Gastroesophageal sphincter (tissue), 4 donors: Measurements from ENCODE around the gene PSD4. TPM values are rescaled to one million over a fixed set of nuclear protein-coding genes. Genes with fewer than 3 reads are reported as not detected.

Source experiments
- ATAC-seq: fragments of 150-250 bp; one replicate; pipeline ENCODE4 v1.9.1; 2016; ENCODE audit warnings: mild to moderate bottlenecking, moderate library complexity
- H3K27ac ChIP-seq, 4 donors: fragments of 200-600 bp; sonication (generic) in 3 of 4; 1 replicate in 3 of 4; 2 replicates in 1 of 4; pipeline ENCODE4 v1.5.1; 2016 to 2019
- H3K27me3 ChIP-seq: fragments of 200-600 bp; sonication (generic); one replicate; pipeline ENCODE4 v1.5.1; 2019
- H3K36me3 ChIP-seq, 2 donors: fragments of 200-600 bp; sonication (generic); one replicate each; pipeline ENCODE4 v1.5.1; 2019; ENCODE audit warnings: control low read depth in 1 of 2
- H3K4me1 ChIP-seq, 3 donors: fragments of 200-600 bp; sonication (generic); 1 replicate in 2 of 3; 2 replicates in 1 of 3; pipeline ENCODE4 v1.5.1; 2016 to 2019; ENCODE audit warnings: control low read depth in 2 of 3
- H3K4me3 ChIP-seq, 2 donors: fragments of 200-600 bp; sonication (generic); one replicate each; pipeline ENCODE4 v1.5.1; 2019; ENCODE audit warnings: mild to moderate bottlenecking in 1 of 2, moderate library complexity in 1 of 2
- H3K9me3 ChIP-seq, 3 donors: fragments of 200-600 bp; sonication (generic); one replicate each; pipeline ENCODE4 v1.5.1; 2017 to 2019; ENCODE audit warnings: control low read depth in 2 of 3
- EP300 ChIP-seq: sonication (generic); formaldehyde crosslinking; IDR thresholded peaks from one replicate; pipeline ENCODE4 v1.6.1; 2017; ENCODE audit warnings: antibody characterized with exemption, mild to moderate bottlenecking
- POLR2A ChIP-seq, 2 donors: fragments of 450-650 bp; IDR thresholded peaks; one replicate each; pipeline ENCODE4 v1.6.1; 2017; ENCODE audit warnings: antibody characterized with exemption in 2 of 2, mild to moderate bottlenecking in 2 of 2, moderate library complexity in 1 of 2
- POLR2AphosphoS5 ChIP-seq: sonication (generic); formaldehyde crosslinking; IDR thresholded peaks from one replicate; pipeline ENCODE4 v1.6.1; 2017; ENCODE audit warnings: antibody characterized with exemption
- WGBS, 2 donors: methylation state at CpG; one replicate each; pipeline ENCODE4 v1.1.5; 2018; ENCODE audit warnings: low coverage in 1 of 2; 5-methylcytosine and 5-hydroxymethylcytosine counted together
- total RNA-seq, 4 donors: library from RNA; depleted of rRNA; stranded (reverse); fragments of >200 nt; gene quantifications; one replicate each; pipeline ENCODE4 v1.1.0, GENCODE V29; 2016
- TF ChIP-seq, protein P1 (sequence below), 4 experiments: fragments of 200-600 bp in 2 of 4; fragments of 450-650 bp in 2 of 4; sonication (generic) in 1 of 4; IDR thresholded peaks; one replicate each; pipeline ENCODE4 v1.5.1; 2017 to 2019; ENCODE audit warnings: antibody characterized with exemption in 4 of 4, mild to moderate bottlenecking in 2 of 4, moderate library complexity in 2 of 4

PSD4 gene
- total RNA-seq, 4 donors from 2014 or later: 3.0 to 4.4 (median 3.6) TPM

DNA sequence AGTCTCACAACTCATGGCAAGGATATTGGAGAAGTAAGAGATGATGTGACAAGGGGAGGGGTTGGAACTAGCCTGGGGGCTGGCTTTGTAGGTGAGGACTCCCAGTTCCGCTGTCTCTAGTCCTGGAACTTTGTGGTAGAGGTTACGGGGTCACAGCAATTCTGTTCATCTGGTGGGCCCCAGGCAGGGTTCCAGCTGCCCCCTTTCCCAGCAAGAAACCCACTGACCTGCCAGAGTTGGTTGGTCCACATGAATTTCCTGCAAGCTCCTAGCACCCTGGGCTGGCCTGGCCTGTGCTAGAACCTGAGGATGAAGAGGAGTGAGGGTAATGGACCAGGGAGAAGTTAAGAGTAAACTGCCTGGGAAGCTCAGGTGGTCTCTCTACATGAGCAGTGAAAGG is 41.3 kb downstream of the PSD4 start:
- no peak for ATAC-seq
- peaks cover 0 to 56% (median 28%) of the 10 kb centered on the region in 3 donors for H3K4me1 ChIP-seq

DNA sequence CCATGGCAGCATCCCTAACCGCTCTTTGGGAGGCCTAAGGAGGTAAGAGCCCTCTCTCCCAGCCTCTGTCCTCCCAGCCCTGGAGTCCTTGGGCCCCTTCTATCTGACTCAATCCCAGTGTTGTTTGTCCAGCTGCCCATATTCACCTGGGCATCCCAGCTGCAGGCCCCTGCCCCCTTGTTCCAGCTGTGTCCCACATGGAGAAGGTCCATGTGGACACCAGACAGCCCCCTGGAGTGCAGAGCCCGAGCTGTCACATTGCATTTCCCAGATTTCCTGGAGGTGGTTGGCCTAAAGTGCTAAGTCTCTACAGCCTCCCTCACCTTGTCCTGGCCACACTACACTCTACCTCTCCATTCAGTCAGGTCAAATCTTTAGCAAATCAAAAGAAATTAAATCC is 42.5 kb downstream of the PSD4 start:
- H3K36me3 ChIP-seq: no peaks in the 10 kb centered on the region
- no peak for ATAC-seq
- peak overlapping the region in 2 of 4 donors; percentile 68 to 74 for H3K27ac ChIP-seq
- TF ChIP-seq EP300 (no peak), POLR2A (IDR thresholded peaks at IDR 0.05) (no peak), POLR2AphosphoS5 (no peak)
- TF ChIP-seq, protein P1, sequence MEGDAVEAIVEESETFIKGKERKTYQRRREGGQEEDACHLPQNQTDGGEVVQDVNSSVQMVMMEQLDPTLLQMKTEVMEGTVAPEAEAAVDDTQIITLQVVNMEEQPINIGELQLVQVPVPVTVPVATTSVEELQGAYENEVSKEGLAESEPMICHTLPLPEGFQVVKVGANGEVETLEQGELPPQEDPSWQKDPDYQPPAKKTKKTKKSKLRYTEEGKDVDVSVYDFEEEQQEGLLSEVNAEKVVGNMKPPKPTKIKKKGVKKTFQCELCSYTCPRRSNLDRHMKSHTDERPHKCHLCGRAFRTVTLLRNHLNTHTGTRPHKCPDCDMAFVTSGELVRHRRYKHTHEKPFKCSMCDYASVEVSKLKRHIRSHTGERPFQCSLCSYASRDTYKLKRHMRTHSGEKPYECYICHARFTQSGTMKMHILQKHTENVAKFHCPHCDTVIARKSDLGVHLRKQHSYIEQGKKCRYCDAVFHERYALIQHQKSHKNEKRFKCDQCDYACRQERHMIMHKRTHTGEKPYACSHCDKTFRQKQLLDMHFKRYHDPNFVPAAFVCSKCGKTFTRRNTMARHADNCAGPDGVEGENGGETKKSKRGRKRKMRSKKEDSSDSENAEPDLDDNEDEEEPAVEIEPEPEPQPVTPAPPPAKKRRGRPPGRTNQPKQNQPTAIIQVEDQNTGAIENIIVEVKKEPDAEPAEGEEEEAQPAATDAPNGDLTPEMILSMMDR (IDR thresholded peaks at IDR 0.05): no peak
- peaks cover 0 to 46% (median 25%) of the 10 kb centered on the region in 3 donors for H3K4me1 ChIP-seq
- H3K4me3 ChIP-seq: no peak overlapping the region
- no peaks in the 10 kb centered on the region for H3K27me3 ChIP-seq
- WGBS, 2 donors: no CpG with 5 or more reads among the region's 2 CpGs
- H3K9me3 ChIP-seq: no peaks in the 10 kb centered on the region

More for the DNA sequence above, 41.3 kb downstream of the PSD4 start:
- H3K9me3 ChIP-seq: no peaks in the 10 kb centered on the region
- WGBS, 2 donors: 83% methylated on average over 1 of the region's 2 CpGs; no CpG with 5 or more reads in 1 of the 2 donors
- H3K27me3 ChIP-seq: no peaks in the 10 kb centered on the region
- TF ChIP-seq, protein P1 (IDR thresholded peaks at IDR 0.05): no peak
- no peak for TF ChIP-seq EP300
- no peak for TF ChIP-seq POLR2AphosphoS5
- TF ChIP-seq POLR2A (IDR thresholded peaks at IDR 0.05): no peak
- no peaks in the 10 kb centered on the region for H3K36me3 ChIP-seq
- H3K27ac ChIP-seq: no peak overlapping the region
- no peak overlapping the region for H3K4me3 ChIP-seq

DNA sequence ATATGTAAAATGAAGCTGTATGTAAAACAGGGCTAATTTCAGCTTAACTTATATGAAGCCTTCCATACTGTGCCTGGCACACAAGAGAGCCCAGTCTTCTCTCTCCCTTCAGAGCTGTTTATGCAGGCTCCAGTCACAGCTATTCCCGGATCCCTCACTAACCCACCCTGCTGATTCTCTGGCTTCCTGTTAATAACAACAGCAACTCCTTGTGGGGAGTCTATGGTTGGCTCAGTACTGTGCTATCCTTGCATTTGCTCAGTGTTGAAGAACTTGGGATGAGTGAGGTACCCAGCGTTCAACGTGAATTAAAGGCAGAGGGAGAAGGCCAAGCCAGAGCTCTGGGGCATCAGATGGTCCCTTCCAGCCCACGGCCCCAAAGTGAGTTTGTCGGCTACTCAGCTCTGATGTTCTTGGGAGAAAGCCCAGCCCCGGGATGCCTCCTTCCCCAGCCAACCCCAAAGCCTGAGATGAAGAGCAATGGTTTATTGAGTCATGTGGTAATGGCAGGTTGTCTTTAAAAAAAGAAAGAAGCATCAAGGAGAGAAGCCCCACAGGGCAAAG is 43.2 kb downstream of the PSD4 start:
- ATAC-seq: no peak
- TF ChIP-seq, protein P1 (IDR thresholded peaks at IDR 0.05): no peak
- TF ChIP-seq POLR2A (IDR thresholded peaks at IDR 0.05) (no peak), EP300 (no peak), POLR2AphosphoS5 (no peak)

DNA sequence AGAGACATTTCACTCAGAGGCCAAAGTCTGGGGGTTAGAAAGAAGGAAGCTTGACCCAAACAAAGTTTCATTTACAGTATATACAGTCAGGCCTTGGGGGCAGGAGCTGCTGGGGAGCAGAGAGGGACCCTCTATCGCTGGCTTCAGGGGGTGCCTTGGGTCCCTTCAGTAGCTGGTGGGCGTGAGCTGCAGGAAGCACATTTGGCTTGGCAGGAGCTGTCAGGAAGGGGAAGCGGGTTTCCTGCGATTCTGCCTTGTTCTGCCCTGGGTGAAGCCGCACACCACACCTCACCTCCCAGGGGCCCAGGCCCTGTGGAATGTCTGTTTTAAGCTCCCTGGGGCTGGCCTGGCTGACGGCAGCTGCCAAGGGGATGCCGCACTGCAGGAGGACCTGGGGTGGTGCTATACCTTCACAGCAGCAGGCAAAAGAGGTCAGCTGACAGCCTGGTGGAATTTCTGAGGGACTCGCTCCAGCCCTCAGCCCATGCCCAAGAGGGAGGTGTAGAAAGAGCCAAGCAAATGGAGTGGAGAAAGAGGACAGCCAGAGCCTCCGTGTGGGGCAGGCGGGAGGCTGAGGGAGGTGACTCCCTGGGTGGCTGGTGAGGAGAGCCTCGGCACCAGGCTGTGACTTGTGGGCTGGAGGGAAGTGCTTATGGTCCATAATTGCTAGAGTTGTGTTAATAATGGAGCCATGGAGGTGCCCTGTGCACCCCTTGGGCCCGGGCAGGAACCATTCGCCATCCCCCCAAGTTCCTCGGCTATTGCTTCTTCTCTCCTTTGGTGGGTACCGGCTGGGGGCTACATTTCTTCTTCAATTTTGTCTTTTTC is 43.9 kb downstream of the PSD4 start:
- peak; percentile 46 for ATAC-seq
- 69 to 100% methylated on average over 1 to 4 of the region's 15 CpGs for WGBS, 2 donors

More for the DNA sequence above, 43.2 kb downstream of the PSD4 start:
- H3K4me1 ChIP-seq: peaks cover 0 to 40% (median 18%) of the 10 kb centered on the region in 3 donors
- peak overlapping the region in 3 of 4 donors; percentile 60 to 74 (median 68) for H3K27ac ChIP-seq
- no CpG with 5 or more reads among the region's 6 CpGs for WGBS, 2 donors
- H3K4me3 ChIP-seq: no peak overlapping the region
- no peaks in the 10 kb centered on the region for H3K9me3 ChIP-seq
- H3K27me3 ChIP-seq: no peaks in the 10 kb centered on the region
- no peaks in the 10 kb centered on the region for H3K36me3 ChIP-seq

More for the DNA sequence above, 43.9 kb downstream of the PSD4 start:
- TF ChIP-seq POLR2AphosphoS5 (no peak), EP300 (no peak), POLR2A (IDR thresholded peaks at IDR 0.05) (no peak)
- TF ChIP-seq, protein P1 (IDR thresholded peaks at IDR 0.05): no peak
- H3K27me3 ChIP-seq: no peaks in the 10 kb centered on the region
- H3K27ac ChIP-seq: peak overlapping the region in 3 of 4 donors; percentile 60 to 74 (median 68)
- no peaks in the 10 kb centered on the region for H3K9me3 ChIP-seq
- H3K36me3 ChIP-seq: no peaks in the 10 kb centered on the region
- peaks cover 0 to 33% (median 11%) of the 10 kb centered on the region in 3 donors for H3K4me1 ChIP-seq
- H3K4me3 ChIP-seq: no peak overlapping the region
